HG02970 (cell line): ENCODE measurements around the gene ANKRD50.

ENCODE experiments used
- ATAC-seq: cut with Tn5 transposase; IDR thresholded peaks from one replicate; pipeline ENCODE4 v1.9.1; 2021; ENCODE audit warnings: mild to moderate bottlenecking, moderate library complexity, moderate number of reproducible peaks; ENCODE audit not compliant: unreplicated experiment, low FRiP score

Gene ANKRD50

GRCh38 chr4:124710015-124710741, 2.4 kb downstream of the ANKRD50 start:
- no peak for ATAC-seq

GRCh38 chr4:124708517-124709300, 3.8 kb downstream of the ANKRD50 start:
- ATAC-seq = no peak

- no peak for ATAC-seq
Measured at GRCh38 chr4:124705393-124705792, 7.1 kb downstream of the ANKRD50 start.

- ATAC-seq = no peak
Measured at GRCh38 chr4:124703154-124703553, 9.4 kb downstream of the ANKRD50 start.

- no peak for ATAC-seq
Measured at GRCh38 chr4:124697441-124697840, 15.1 kb downstream of the ANKRD50 start.

GRCh38 chr4:124696182-124696581, 16.4 kb downstream of the ANKRD50 start:
- no peak for ATAC-seq

GRCh38 chr4:124694946-124695598, 17.5 kb downstream of the ANKRD50 start:
- no peak for ATAC-seq

- ATAC-seq = no peak
Measured at GRCh38 chr4:124694306-124694705, 18.2 kb downstream of the ANKRD50 start.

- no peak for ATAC-seq
Measured at GRCh38 chr4:124691801-124692200, 20.7 kb downstream of the ANKRD50 start.

- no peak for ATAC-seq
Measured at GRCh38 chr4:124686279-124686678, 26.3 kb downstream of the ANKRD50 start.

GRCh38 chr4:124685851-124686250, 26.7 kb downstream of the ANKRD50 start:
- no peak for ATAC-seq

- ATAC-seq = no peak
Measured at GRCh38 chr4:124684301-124684700, 28.2 kb downstream of the ANKRD50 start.

- no peak for ATAC-seq
Measured at GRCh38 chr4:124682384-124682783, 30.1 kb downstream of the ANKRD50 start.

- no peak for ATAC-seq
Measured at GRCh38 chr4:124666496-124666895, 46.0 kb downstream of the ANKRD50 start.

GRCh38 chr4:124658795-124659194, 53.7 kb downstream of the ANKRD50 start:
- no peak for ATAC-seq

GRCh38 chr4:124650614-124651013, 61.9 kb downstream of the ANKRD50 start:
- ATAC-seq = no peak

- ATAC-seq = no peak
Measured at GRCh38 chr4:124647599-124647998, 64.9 kb downstream of the ANKRD50 start.

- ATAC-seq = no peak
Measured at GRCh38 chr4:124644621-124645020, 67.9 kb downstream of the ANKRD50 start.

GRCh38 chr4:124642846-124643245, 69.7 kb downstream of the ANKRD50 start:
- no peak for ATAC-seq

GRCh38 chr4:124641715-124642381, 70.7 kb downstream of the ANKRD50 start:
- ATAC-seq = no peak
